ENCODE results near the gene DEFB108B.
"Not testable (repeated sequence)": the region's sequence is repeated elsewhere in the genome, so short reads cannot be mapped to it uniquely, and the experiment has no call there.

The DEFB108B gene

GRCh38 chr11:71843858-71844257 is 10.9 kb downstream of the DEFB108B start:
- Histone ChIP-seq H4K20me1 (ENCODE audit: low read depth, low read length) (no peaks in the 10 kb centered on the region), H3K9ac (ENCODE audit: low read length) (no peak overlapping the region), H3K9me2 (replicated peaks; ENCODE audit: insufficient read depth, low read length) (no peaks in the 10 kb centered on the region), H3K27me3 (ENCODE audit: low read length) (no peaks in the 10 kb centered on the region), H3K36me3 (ENCODE audit: low read length) (no peaks in the 10 kb centered on the region), H3K9me3 (ENCODE audit: insufficient read depth, low read length) (no peaks in the 10 kb centered on the region), H3K4me3 (ENCODE audit: insufficient read depth, low read length, poor library complexity, severe bottlenecking) (no peak overlapping the region), H3F3A (ENCODE audit: insufficient read depth) (no peaks in the 10 kb centered on the region), H3K4me2 (ENCODE audit: low read depth, low read length, poor library complexity, severe bottlenecking) (no peak overlapping the region), H3K79me2 (ENCODE audit: insufficient read depth, low read length) (no peaks in the 10 kb centered on the region), H3K27ac (ENCODE audit: low read depth, low read length) (no peak overlapping the region), H2AFZ (ENCODE audit: low read depth, low read length, severe bottlenecking) (no peak overlapping the region)
- no peak for TF ChIP-seq EZH2phosphoT487 (conservative IDR thresholded peaks at IDR 0.05; ENCODE audit: low read length)
- TF ChIP-seq, protein P1, sequence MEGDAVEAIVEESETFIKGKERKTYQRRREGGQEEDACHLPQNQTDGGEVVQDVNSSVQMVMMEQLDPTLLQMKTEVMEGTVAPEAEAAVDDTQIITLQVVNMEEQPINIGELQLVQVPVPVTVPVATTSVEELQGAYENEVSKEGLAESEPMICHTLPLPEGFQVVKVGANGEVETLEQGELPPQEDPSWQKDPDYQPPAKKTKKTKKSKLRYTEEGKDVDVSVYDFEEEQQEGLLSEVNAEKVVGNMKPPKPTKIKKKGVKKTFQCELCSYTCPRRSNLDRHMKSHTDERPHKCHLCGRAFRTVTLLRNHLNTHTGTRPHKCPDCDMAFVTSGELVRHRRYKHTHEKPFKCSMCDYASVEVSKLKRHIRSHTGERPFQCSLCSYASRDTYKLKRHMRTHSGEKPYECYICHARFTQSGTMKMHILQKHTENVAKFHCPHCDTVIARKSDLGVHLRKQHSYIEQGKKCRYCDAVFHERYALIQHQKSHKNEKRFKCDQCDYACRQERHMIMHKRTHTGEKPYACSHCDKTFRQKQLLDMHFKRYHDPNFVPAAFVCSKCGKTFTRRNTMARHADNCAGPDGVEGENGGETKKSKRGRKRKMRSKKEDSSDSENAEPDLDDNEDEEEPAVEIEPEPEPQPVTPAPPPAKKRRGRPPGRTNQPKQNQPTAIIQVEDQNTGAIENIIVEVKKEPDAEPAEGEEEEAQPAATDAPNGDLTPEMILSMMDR (IDR thresholded peaks at IDR 0.05; ENCODE audit: insufficient read depth, low read length, poor library complexity, severe bottlenecking): no peak

GRCh38 chr11:71853895-71854294 is 20.9 kb downstream of the DEFB108B start:
- H3K27me3 ChIP-seq (ENCODE audit: low read length); H3K4me2 ChIP-seq (ENCODE audit: low read depth, low read length, poor library complexity, severe bottlenecking); H3K27ac ChIP-seq (ENCODE audit: low read depth, low read length); H3K79me2 ChIP-seq (ENCODE audit: insufficient read depth, low read length); H4K20me1 ChIP-seq (ENCODE audit: low read depth, low read length); H3K9me3 ChIP-seq (ENCODE audit: insufficient read depth, low read length); H2AFZ ChIP-seq (ENCODE audit: low read depth, low read length, severe bottlenecking); H3K4me3 ChIP-seq (ENCODE audit: insufficient read depth, low read length, poor library complexity, severe bottlenecking); H3K36me3 ChIP-seq (ENCODE audit: low read length); H3K9ac ChIP-seq (ENCODE audit: low read length); H3K9me2 ChIP-seq (replicated peaks; ENCODE audit: insufficient read depth, low read length); H3F3A ChIP-seq (ENCODE audit: insufficient read depth): not testable (repeated sequence)

GRCh38 chr11:71855880-71856279 is 22.9 kb downstream of the DEFB108B start:
- not testable (repeated sequence) for H3K79me2 ChIP-seq (ENCODE audit: insufficient read depth, low read length); H3K9me2 ChIP-seq (replicated peaks; ENCODE audit: insufficient read depth, low read length); H3K9ac ChIP-seq (ENCODE audit: low read length); H3K9me3 ChIP-seq (ENCODE audit: insufficient read depth, low read length); H3F3A ChIP-seq (ENCODE audit: insufficient read depth); H3K4me3 ChIP-seq (ENCODE audit: insufficient read depth, low read length, poor library complexity, severe bottlenecking); H3K27ac ChIP-seq (ENCODE audit: low read depth, low read length); H3K36me3 ChIP-seq (ENCODE audit: low read length); H3K4me2 ChIP-seq (ENCODE audit: low read depth, low read length, poor library complexity, severe bottlenecking); H2AFZ ChIP-seq (ENCODE audit: low read depth, low read length, severe bottlenecking); H3K27me3 ChIP-seq (ENCODE audit: low read length); H4K20me1 ChIP-seq (ENCODE audit: low read depth, low read length)

DNA sequence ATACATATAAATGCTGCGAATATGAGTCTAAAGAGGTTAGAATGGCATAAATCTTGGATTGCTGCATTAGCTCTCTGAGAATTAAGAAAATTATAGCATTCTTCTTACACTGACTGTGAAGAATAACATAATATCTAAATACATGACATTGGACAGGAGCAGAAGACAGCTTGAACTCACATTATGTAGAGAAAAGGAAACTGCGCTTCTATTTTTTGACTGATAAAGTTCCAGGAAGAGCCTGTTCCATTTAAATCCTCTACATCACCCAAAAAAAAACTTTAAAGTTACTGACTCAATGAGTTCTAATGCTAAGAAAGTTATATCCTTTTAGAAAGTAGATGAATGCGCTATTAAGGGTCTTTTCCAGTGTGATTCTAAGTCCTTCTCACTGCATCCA is 27.8 kb downstream of the DEFB108B start:
- H3K9ac ChIP-seq (ENCODE audit: low read length); H3K9me2 ChIP-seq (replicated peaks; ENCODE audit: insufficient read depth, low read length); H3K4me2 ChIP-seq (ENCODE audit: low read depth, low read length, poor library complexity, severe bottlenecking); H3K36me3 ChIP-seq (ENCODE audit: low read length); H3K79me2 ChIP-seq (ENCODE audit: insufficient read depth, low read length); H3K27ac ChIP-seq (ENCODE audit: low read depth, low read length); H4K20me1 ChIP-seq (ENCODE audit: low read depth, low read length); H2AFZ ChIP-seq (ENCODE audit: low read depth, low read length, severe bottlenecking); H3K9me3 ChIP-seq (ENCODE audit: insufficient read depth, low read length); H3K27me3 ChIP-seq (ENCODE audit: low read length); H3F3A ChIP-seq (ENCODE audit: insufficient read depth); H3K4me3 ChIP-seq (ENCODE audit: insufficient read depth, low read length, poor library complexity, severe bottlenecking): not testable (repeated sequence)

- H3K79me2 ChIP-seq (ENCODE audit: insufficient read depth, low read length); H3K27me3 ChIP-seq (ENCODE audit: low read length); H3K27ac ChIP-seq (ENCODE audit: low read depth, low read length); H4K20me1 ChIP-seq (ENCODE audit: low read depth, low read length); H3K9ac ChIP-seq (ENCODE audit: low read length); H3K36me3 ChIP-seq (ENCODE audit: low read length); H3F3A ChIP-seq (ENCODE audit: insufficient read depth); H3K4me2 ChIP-seq (ENCODE audit: low read depth, low read length, poor library complexity, severe bottlenecking); H3K9me2 ChIP-seq (replicated peaks; ENCODE audit: insufficient read depth, low read length); H2AFZ ChIP-seq (ENCODE audit: low read depth, low read length, severe bottlenecking); H3K4me3 ChIP-seq (ENCODE audit: insufficient read depth, low read length, poor library complexity, severe bottlenecking); H3K9me3 ChIP-seq (ENCODE audit: insufficient read depth, low read length): not testable (repeated sequence)
- TF ChIP-seq, protein P1 (IDR thresholded peaks at IDR 0.05; ENCODE audit: insufficient read depth, low read length, poor library complexity, severe bottlenecking): peak; percentile 22
Observed at GRCh38 chr11:71863978-71864627, 31.1 kb downstream of the DEFB108B start.

GRCh38 chr11:71867209-71867608 is 34.2 kb downstream of the DEFB108B start:
- H3K9me3 ChIP-seq (ENCODE audit: insufficient read depth, low read length); H2AFZ ChIP-seq (ENCODE audit: low read depth, low read length, severe bottlenecking); H3K79me2 ChIP-seq (ENCODE audit: insufficient read depth, low read length); H3F3A ChIP-seq (ENCODE audit: insufficient read depth); H3K9me2 ChIP-seq (replicated peaks; ENCODE audit: insufficient read depth, low read length); H3K4me2 ChIP-seq (ENCODE audit: low read depth, low read length, poor library complexity, severe bottlenecking); H3K9ac ChIP-seq (ENCODE audit: low read length); H4K20me1 ChIP-seq (ENCODE audit: low read depth, low read length); H3K36me3 ChIP-seq (ENCODE audit: low read length); H3K4me3 ChIP-seq (ENCODE audit: insufficient read depth, low read length, poor library complexity, severe bottlenecking); H3K27me3 ChIP-seq (ENCODE audit: low read length); H3K27ac ChIP-seq (ENCODE audit: low read depth, low read length): not testable (repeated sequence)

DNA sequence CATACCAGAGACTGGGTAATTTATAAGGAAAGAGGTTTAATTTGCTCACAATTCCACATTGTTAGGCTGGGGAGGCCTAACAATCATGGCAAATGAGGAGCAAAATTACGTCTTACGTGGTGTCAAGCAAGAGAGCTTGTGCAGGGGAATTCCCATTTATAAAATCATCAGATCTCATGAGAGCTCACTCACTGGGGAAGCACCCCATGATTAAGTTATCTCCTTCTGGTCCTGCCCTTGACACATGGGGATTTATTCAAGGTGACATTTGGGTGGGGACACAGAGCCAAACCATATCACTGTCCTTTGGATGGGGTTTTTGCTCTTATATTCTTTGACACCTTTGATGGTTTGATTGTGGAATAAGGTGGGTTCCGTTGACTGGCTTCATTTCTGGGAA is 36.9 kb downstream of the DEFB108B start:
- H3K4me2 ChIP-seq (ENCODE audit: low read depth, low read length, poor library complexity, severe bottlenecking); H3F3A ChIP-seq (ENCODE audit: insufficient read depth); H4K20me1 ChIP-seq (ENCODE audit: low read depth, low read length); H3K79me2 ChIP-seq (ENCODE audit: insufficient read depth, low read length); H3K27ac ChIP-seq (ENCODE audit: low read depth, low read length); H3K9me2 ChIP-seq (replicated peaks; ENCODE audit: insufficient read depth, low read length); H3K9me3 ChIP-seq (ENCODE audit: insufficient read depth, low read length); H3K4me3 ChIP-seq (ENCODE audit: insufficient read depth, low read length, poor library complexity, severe bottlenecking); H3K27me3 ChIP-seq (ENCODE audit: low read length); H3K36me3 ChIP-seq (ENCODE audit: low read length); H2AFZ ChIP-seq (ENCODE audit: low read depth, low read length, severe bottlenecking); H3K9ac ChIP-seq (ENCODE audit: low read length): not testable (repeated sequence)
